Cortex of kidney (tissue), 1 donor: ENCODE data around the gene SAMD4A.

Experiments
- DNase-seq: peaks from one replicate; lab custom pipeline; 2025; lab: John Stamatoyannopoulos, UW

The SAMD4A gene, protein sequence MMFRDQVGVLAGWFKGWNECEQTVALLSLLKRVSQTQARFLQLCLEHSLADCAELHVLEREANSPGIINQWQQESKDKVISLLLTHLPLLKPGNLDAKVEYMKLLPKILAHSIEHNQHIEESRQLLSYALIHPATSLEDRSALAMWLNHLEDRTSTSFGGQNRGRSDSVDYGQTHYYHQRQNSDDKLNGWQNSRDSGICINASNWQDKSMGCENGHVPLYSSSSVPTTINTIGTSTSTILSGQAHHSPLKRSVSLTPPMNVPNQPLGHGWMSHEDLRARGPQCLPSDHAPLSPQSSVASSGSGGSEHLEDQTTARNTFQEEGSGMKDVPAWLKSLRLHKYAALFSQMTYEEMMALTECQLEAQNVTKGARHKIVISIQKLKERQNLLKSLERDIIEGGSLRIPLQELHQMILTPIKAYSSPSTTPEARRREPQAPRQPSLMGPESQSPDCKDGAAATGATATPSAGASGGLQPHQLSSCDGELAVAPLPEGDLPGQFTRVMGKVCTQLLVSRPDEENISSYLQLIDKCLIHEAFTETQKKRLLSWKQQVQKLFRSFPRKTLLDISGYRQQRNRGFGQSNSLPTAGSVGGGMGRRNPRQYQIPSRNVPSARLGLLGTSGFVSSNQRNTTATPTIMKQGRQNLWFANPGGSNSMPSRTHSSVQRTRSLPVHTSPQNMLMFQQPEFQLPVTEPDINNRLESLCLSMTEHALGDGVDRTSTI

DNA sequence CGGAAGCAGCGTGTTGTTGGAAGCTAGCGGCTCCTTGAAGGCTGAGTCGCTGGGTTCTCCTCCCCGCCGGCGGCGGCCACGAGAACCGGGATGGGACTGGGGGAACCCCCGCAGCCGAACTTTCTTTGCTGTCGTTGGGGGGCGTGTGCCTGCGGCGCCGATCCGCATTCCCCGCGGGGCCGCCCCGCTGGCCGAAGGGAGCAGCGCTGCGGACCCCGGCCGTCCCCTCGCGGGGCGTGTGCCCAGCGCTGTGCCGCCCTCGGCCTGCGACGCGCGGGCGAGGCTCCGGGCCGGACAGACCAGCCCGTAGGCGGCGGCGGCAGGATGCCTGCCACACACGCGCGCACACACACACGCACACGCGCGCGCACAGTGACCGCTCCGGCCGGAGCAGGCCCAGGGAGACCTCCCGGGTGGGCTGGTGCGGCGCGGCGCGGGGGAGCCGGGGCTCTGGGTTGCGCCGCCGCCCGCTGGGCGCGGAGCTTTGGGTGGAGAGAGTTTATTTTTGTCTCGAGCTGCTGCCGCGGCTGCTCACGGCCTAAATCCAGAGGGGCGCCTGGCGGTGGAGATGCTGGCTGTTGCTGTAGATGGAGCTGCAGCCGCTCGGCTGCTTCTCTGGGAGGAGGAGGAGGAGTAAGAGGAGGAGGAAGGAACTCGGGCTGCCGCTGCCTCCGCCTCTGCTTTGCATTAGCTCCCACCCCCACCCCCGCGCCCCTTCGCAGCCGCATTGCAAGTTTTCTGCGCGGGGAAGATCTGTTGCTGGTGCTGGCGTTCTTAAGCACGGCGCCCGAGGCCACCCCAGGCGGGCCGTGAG, at the start of gene SAMD4A:
Gene SAMD4A (plus strand): TSS at position 719 of the 814 bp plus-strand sequence. CDS start 789 bp downstream, outside the sequence.
- DNase-seq, result no peak

DNA sequence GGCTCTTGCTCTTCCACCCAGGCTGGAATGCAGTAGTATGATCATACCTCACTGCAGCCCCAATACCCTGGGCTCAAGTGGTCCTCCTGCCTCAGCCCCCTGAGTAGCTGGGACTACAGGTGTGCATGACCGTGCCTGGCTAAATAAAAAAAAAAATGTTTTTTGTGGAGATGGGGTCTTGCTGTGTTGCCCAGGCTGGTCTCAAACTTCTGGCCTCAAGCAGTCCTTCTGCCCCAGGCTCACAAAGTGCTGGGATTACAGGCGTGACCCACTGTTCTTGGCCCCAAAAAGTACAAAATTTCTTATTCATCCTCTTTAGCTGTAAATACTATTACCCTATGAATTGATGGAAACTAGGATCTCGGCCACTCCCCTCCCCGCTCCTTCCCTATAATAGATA, 42.5 kb upstream of the SAMD4A start:
- no peak for DNase-seq

DNA sequence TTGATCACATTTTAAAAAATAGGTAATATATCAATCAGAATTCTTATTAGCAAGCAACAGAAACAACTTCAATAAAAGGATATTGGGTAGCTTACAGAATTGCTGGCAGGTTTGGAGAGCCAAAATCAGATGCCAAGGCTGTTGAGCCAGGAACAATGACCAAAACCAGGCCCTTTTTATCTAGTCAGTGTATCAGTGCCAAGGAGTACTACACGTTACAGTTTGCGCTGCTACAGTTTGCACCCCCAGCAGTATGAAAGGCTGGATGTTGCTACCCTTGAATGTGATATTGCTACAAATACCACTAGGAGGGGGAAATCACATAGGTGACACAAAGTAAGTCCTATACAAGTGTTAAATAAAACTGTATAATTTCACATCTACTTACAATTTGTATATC, 38.0 kb upstream of the SAMD4A start:
- no peak for DNase-seq

DNA sequence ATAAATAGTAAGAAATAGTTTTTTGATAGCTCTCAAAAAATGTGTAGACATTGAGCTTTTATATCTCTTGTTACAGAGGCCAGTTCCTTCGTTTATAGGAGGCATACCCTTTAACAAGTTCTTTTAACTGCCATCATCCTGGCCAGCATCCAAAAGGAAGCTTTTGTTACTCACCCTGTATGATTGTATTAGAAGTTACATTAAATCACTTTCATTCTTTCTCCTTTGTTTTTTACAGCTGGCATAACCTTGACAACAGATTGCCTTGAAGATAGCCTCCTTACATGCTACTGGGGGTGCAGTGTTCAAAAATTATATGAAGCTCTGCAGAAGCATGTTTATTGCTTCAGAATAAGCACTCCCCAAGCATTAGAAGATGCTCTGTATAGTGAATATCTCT, 37.1 kb upstream of the SAMD4A start:
- DNase-seq, result no peak

DNA sequence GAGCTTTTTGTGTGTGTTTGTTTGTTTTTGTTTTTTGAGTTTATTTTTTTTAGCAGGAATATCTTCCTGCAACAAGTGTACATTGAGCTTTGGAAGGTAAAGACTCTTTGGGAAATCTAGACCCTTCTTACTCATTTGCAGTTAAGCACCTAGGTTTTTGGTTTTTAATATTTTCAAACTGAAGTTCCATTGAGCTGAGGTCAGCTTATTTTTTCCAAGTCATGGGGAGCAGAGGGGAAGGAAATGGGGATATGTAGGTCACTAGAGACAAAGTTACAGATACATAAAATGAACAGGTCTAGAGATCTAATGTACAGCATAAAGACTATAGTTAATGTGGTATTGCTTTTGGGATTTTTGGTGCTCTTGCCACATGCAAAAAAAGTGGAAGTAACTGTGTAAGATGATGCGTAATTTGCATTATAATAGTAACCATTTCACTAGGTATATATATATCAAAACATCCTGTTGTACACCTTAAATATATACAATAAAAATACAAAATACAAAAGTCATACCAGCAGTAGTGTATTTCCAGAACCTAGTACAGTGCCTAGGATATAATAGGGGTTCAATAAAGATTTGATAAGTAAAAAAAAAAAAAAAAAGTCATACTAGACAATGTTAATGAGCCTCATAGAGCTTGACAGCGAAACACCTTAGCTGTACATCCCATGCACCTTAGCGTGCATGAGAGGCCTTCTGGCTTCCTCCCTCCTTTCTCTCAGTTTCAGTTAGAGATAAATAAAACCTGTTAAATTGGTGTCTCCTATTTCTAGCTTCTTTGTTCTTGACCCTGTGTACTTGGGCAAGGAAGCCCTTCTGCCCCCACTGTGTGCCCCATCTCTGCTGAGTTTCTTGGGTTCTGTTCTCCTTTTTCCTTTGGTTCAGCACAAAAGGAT, 34.6 kb upstream of the SAMD4A start:
- DNase-seq, result no peak

DNA sequence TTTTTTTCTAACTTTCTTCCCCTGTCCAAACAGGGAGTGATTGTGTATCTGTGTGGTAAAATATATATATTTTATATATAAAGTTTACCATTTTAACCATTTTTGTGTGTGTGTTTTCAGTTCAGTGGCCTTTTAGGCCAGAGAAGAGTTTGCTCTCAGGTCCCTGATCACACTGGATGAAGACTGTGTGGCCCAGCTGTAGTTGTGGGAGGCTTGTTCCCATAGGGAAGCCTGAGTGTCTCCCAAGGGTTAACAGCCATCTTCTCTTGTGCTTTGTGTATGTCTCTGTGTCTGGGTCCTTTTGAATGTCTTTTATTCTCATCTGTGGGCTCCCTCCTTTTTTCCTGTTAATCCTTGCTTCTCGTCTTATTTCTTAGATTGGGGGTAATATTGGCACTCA, 33.8 kb upstream of the SAMD4A start:
- no peak for DNase-seq

DNA sequence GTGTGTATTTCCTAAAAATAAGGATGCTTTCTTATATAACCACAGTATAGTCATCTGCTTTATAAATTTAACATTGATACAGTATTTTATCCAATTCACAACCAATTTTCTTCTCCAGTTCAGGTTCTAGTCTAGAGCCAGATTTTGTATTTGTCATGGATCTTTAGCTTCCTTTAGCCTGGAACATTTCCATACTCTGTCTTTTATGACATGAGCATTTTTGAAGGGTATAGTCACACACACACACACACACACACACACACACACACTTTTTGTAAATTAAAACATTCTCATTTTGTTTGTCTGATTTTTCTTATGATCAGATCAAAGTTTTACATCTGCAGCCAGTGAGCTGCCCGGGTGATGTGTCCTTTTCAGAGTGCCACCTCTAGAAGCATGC, 31.8 kb upstream of the SAMD4A start:
- DNase-seq, result no peak

DNA sequence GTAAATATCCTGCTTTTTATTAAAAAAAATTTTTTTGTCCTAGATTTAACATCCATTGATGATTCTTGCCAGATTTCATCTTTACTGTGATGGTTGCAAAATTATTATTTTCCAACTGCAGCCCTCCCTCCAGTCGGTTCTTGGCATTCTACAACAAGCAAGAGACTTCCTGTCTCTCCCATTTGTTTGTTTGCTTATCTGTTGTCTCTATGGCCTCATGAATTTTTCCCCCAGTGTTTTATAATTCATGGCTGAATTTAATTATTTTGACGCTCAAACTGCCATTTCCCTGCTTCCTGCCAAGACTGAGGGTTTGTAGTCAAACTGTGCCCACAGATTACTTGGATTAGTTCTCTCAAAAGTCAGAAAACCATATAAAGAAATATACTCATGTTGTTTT, 31.3 kb upstream of the SAMD4A start:
- no peak for DNase-seq

DNA sequence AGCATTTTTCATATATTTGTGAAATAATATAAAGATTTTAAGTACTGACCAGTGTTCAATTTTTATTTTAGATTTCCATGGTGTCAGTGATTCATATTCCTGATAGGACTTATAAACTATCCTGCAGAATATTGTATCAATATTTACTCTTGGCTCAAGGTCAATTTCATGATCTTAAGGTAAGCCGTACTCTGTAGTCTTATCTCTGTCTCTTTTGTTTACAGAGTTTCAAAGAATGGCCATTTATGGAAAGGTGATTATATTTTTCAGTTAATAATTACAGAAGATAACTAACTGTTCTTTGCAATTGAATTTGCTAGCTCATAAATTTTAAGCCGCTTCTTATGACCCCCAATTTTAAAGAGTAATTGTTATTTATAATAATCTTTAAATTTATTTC, 29.3 kb upstream of the SAMD4A start:
- DNase-seq, result no peak

DNA sequence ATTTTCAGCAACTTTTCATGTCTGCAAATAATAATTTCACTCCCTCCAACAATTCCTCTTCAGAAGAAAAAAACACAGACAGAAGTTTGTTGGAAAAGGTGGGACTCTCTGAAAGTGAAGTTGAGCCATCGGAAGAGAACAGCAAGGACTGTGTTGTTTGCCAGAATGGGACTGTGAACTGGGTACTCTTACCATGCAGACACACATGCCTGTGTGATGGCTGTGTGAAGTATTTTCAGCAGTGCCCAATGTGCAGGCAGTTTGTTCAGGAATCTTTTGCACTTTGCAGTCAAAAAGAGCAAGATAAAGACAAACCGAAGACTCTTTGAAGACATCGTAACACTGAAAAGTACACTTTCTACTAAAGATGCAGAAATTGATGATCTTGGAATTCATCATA, 28.9 kb upstream of the SAMD4A start:
- DNase-seq, result no peak

DNA sequence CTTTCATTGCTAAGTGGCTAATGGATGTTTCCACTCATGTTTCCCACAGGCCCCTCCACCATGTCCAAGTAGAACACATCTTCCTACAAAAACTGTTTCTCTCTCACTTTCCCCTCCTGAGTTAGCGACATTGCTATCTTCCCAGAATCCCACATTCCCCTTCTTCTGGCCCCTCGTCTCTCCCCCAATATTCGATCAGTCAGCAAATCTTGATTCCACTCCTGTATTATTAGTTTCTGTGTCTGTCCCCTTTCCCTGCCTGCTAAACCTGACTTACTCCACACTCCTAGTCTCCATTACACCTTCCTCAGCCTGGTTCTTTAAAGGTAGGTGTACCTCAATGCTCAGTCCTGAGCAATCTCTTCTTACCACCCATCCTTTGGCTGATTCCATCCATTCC, 19.3 kb upstream of the SAMD4A start:
- no peak for DNase-seq

DNA sequence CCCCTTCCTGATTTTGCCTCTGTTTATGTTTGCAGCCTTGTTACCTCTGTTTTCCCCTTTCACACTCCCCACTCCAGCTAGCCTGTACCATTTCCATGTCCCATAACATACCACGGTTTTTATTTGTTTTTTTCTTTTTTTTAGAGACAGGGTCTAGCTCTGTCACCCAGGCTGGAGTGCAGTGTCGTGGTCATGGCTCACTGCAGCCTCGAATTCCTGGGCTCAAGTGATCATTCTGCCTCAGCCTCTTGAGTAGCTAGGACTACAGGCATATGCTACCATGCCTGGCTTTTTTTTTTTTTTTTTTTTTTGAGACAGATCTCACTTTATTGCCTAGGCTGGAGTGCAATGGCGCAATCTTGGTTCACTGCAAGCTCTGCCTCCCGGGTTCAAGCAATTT, 18.4 kb upstream of the SAMD4A start:
- DNase-seq, result no peak

DNA sequence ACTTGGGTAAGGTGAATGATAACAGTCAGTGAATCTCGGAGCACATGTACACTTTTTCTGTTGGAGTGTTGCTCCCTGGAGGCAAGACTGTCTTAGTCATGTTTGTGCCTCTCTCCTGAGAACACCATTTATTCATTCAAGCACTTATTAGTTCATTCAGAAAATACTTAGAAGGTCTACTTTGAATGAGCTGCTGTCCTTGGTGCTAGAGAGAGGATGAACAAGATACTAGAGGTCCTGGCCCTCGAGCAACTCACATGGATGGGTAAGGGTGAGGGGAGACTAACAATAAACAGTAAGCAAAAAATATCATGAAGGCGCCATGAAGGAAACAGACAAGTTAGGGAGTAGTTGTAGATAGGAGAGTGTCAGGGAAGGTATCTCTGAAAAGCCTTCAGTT, 17.1 kb upstream of the SAMD4A start:
- DNase-seq, result no peak

DNA sequence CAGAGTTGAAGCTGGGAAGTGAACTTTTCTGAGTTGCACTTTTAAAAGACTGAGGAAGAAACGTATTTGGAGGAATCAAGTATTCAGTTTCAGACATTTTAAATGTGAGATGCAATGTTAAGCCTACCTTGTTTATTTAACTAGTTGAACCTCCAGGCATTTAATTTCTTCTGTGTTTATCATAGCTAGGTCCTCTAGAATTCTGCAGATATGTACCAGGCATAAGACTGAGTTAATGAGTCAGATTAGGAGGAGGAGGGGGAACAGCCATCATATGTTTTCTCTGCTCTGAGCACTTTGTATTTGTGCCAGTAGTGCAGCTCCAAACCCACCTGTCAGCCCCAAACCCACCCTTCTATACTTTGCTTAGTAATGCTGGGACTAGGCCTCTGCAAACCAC, 16.4 kb upstream of the SAMD4A start:
- DNase-seq, result no peak

DNA sequence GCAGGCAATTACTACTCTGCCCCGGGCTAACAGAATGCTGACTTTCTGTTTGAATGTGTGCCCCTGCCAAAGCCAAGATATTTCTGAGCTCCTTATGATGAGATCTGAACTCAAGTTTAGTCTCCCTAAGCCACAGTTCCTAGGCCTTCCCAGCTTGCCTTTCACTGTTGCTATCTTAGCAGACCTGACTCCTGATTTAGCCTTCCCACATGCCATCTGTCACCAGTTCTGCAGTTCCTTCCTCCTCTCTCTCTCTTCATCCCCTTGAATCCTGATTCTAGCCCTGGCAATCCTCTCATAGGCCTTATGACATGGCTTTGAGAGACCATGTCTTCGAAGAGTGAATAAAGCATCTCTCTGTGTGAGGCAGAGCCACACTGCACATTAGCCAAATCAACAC, 12.5 kb upstream of the SAMD4A start:
- DNase-seq, result no peak

DNA sequence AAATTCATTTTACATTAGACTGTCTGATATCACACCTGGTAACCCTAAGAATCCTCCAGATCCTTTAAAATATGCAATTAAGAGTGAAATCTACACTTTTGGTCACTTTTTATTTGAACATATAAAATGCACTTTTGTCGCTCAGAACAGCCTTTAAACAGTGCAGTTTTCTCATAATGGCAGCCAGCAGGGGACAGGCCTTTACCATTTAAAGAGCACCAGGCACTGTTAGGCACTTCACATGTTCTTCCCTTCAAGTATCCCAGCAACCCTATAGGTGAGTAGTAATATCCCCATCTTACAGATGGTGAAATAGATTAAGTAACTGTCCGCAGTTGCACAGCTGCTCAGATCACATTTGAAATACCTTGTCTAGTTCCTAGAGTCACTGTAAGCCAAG, 11.3 kb upstream of the SAMD4A start:
- DNase-seq, result no peak

DNA sequence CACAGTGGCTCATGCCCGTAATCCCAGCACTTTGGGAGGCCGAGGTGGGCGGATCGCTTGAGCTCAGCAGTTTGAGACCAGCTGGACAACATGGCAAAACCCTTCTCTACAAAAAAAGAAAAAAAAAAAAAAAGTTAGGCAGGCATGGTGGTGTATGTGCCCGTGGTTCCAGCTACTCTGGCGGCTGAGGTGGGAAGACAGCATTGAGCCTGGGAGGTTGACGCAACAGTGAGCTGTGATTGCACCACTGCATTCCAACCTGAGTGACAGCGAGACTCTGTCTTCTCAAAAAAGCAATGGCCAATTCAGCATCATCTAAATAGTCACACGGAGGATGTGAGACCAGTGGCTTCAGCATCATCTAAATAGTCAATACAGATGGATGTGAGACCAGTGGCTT, 10.4 kb upstream of the SAMD4A start:
- DNase-seq, result no peak

DNA sequence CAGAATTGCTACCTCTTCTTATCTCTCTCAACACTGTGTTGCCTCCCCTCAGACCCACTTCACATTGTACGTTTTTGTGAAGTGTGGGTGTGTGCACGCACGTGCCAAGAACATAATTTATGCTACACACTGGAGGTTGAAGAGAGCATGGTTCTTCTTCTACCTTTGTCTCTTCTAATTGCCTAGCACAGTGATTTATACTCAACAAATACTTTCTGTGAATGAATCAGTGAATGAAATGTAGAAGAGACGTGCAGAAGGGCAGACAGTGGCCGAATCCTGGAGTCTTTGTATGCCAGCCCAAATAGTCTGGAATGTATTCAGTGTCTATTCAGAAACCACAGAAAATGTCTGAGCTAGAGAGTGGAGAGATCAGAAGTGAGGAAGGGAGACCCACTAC, 4.6 kb upstream of the SAMD4A start:
- no peak for DNase-seq

DNA sequence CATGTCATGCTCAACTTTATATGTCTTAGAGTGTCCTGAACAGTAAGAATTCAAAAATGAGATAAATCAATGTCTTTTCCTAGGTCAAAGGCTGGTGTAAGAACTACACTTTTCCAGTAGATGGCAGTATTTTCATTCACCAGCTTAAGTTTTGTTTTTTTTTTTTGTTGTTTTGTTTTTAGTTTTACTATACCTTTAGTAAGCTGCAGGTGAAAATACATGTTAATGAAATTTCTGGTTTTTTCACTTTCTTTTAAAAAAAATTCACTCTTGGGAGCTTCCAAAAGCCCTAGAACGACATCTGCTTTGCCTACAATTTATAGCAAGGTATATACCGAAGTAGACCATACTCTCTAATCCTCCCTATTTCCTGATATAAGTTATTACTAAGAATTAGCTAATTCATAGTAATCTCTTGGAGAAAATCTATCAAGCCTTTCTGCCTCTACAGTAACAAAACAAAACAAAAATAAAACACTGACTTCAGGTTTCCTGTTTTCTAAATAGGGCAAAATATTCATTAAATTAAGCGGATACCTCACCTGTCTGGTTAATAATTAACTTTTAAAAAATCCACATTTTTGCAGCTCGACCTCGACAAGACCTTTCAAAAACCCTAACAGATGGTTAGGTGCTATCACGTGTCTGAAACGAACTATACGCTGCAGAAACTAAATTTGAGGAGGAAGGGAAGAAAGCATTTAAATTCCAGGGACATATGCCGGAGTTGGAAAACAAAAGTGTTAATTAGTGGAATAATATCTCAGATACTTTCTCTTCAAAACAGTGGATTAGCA, 2.7 kb upstream of the SAMD4A start:
- no peak for DNase-seq

DNA sequence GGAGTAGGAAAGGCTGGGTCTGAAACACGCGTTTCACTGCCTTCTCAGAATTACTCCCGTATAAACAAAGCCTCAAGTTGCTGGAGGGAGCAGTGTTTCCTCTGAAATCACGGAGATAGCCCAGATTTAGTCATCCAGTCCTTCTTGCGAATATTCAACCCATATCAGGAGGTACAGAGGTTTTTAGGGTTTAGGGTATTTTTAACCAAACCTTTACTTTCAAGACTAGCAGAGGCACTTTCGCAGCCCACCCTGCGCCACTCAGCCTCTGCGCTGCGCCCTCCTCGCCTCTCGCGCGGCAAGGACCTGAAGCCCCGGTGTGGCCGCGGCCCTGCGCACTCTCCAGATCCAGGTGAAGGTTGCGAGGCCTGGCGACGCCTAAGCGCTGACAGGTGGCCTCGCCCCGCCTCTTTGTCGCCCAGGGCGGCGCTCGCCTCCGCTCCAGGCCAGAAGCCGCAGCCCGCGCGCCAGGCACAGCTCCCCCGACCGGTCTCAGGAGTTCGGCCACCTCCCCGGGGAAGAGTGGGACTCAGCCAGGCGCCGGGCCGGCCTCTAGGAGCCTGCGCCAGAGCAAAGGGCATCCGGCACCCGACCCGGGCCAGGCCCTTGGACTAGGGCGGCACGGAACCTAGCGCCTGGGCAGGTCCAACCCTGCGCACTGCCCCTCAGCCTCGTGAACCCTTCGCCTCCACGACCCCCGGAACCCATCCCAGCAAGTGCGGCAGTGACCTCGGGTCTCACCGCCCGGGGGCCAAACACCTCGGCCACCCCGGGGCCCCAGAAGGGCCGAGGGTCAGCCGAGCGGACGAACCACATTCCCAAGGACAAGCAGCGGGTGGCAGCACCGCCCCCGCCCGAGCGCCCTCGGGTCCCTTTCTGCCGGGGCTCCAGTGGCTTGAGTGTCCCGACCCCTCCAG, 1.8 kb upstream of the SAMD4A start:
- DNase-seq, result no peak
